ENCODE results near the gene SDC4.

The SDC4 gene

DNA sequence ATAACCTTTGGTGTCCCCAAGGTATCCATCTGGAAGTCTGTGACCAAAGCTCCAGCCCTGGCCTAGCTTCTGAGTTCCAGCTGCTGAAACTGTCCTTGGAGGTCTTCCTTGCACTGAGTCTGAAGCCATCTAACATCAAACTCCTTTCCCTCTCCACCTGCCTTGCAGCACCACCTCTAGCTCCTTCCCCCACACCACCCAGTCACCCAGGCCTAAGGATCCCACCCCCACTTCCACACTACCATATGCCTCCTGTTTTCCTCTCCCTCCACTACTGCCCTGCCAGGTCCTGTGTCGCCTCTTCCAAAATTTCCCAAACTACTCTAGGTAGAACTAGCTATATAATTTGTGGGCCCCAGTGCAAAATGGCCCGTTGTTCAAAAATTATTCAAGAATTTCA lies 29.3 kb downstream of the SDC4 start:
- no peak overlapping the region for H3K4me3 ChIP-seq (replicated peaks; ENCODE audit: low read depth, low read length)

GRCh38 chr20:45318386-45318939 lies 29.8 kb downstream of the SDC4 start:
- DNase-seq (ENCODE audit: extremely low read depth, low read depth): no peak
- no peak overlapping the region for H3K4me3 ChIP-seq (replicated peaks; ENCODE audit: low read depth, low read length)
- TF ChIP-seq CTCF (IDR thresholded peaks at IDR 0.05; ENCODE audit: low read depth, low read length, missing control alignments): no peak

More for the DNA sequence above, 29.3 kb downstream of the SDC4 start:
- no peak for TF ChIP-seq CTCF (IDR thresholded peaks at IDR 0.05; ENCODE audit: low read depth, low read length, missing control alignments)
- no peak for DNase-seq (ENCODE audit: extremely low read depth, low read depth)

GRCh38 chr20:45317826-45318225 lies 30.4 kb downstream of the SDC4 start:
- no peak for DNase-seq (ENCODE audit: extremely low read depth, low read depth)
- no peak overlapping the region for H3K4me3 ChIP-seq (replicated peaks; ENCODE audit: low read depth, low read length)
- no peak for TF ChIP-seq CTCF (IDR thresholded peaks at IDR 0.05; ENCODE audit: low read depth, low read length, missing control alignments)

GRCh38 chr20:45316150-45317080 lies 31.8 kb downstream of the SDC4 start:
- no peak overlapping the region for H3K4me3 ChIP-seq (replicated peaks; ENCODE audit: low read depth, low read length)
- TF ChIP-seq CTCF (IDR thresholded peaks at IDR 0.05; ENCODE audit: low read depth, low read length, missing control alignments): no peak
- DNase-seq (ENCODE audit: extremely low read depth, low read depth): no peak

DNA sequence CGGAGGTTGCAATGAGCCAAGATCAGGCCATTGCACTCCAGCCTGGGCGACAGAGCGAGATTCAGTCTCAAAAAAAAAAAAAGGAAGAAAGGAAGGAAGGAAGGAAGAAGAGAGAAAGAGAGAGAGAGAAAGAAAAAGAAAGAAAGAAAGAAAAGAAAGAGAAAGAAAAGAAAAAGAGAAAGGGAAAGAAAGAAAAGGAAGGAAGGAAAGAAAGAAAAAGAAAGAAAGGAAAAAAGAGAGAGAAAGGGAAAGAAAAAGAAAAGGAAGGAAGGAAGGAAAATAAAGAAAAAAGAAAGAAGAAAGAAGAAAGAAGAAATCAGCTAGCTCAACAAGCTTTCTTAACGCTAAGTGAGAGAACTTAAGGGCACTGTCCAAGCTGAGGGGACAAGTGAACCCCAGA lies 32.6 kb downstream of the SDC4 start:
- no peak for DNase-seq (ENCODE audit: extremely low read depth, low read depth)
- no peak for TF ChIP-seq CTCF (IDR thresholded peaks at IDR 0.05; ENCODE audit: low read depth, low read length, missing control alignments)

DNA sequence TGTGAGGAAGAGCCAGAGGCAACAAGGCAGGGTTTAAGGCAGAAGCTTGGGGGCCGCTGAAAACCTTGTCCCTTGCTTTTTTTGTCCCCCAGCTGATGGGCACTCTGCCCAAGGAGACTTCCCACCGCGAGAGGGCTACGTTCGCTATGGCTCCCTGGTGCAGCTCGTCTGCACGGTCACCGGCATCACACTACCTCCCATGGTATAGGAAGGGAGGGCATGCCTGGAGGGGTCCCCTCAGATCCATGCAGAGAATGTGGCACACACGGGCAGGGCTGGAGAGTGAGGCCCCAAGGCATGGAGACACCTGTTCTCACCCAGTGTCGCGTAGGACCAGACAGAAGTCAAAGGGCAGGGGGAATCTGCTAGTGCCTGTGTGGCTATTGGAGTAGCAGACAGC lies 34.3 kb downstream of the SDC4 start:
- TF ChIP-seq CTCF (IDR thresholded peaks at IDR 0.05; ENCODE audit: low read depth, low read length, missing control alignments): no peak
- H3K4me3 ChIP-seq (replicated peaks; ENCODE audit: low read depth, low read length): no peak overlapping the region
- DNase-seq (ENCODE audit: extremely low read depth, low read depth): no peak

More for the DNA sequence above, 32.6 kb downstream of the SDC4 start:
- H3K4me3 ChIP-seq (replicated peaks; ENCODE audit: low read depth, low read length): no peak overlapping the region

Measured in HFF-Myc (cell line).